MV-4-11 (cell line): ENCODE data around the gene SETD2.
A peak's percentile ranks its signal among the peaks of the same experiment; 100 is the strongest.

Source experiments
- DNase-seq: peaks from one replicate; lab custom pipeline; 2025; lab: John Stamatoyannopoulos, UW

Gene SETD2

GRCh38 chr3:47009225-47010110, 154.4 kb downstream of the SETD2 start:
- peak; percentile 90 for DNase-seq

GRCh38 chr3:47008851-47009224, 155.1 kb downstream of the SETD2 start:
- no peak for DNase-seq

GRCh38 chr3:47008234-47008796, 155.6 kb downstream of the SETD2 start:
- no peak for DNase-seq

- DNase-seq: no peak
These were observed 156.3 kb downstream of the SETD2 start for GRCh38 chr3:47007482-47008233.

- DNase-seq: no peak
These were observed 156.9 kb downstream of the SETD2 start for GRCh38 chr3:47007001-47007400.

GRCh38 chr3:47006145-47006651, 157.7 kb downstream of the SETD2 start:
- no peak for DNase-seq

GRCh38 chr3:47005212-47006144, 158.4 kb downstream of the SETD2 start:
- no peak for DNase-seq

GRCh38 chr3:47004369-47005211, 159.3 kb downstream of the SETD2 start:
- DNase-seq: no peak

GRCh38 chr3:47003461-47004368, 160.2 kb downstream of the SETD2 start:
- no peak for DNase-seq

GRCh38 chr3:47003056-47003410, 160.9 kb downstream of the SETD2 start:
- no peak for DNase-seq

GRCh38 chr3:47002171-47003055, 161.5 kb downstream of the SETD2 start:
- no peak for DNase-seq

GRCh38 chr3:47001731-47002170, 162.2 kb downstream of the SETD2 start:
- no peak for DNase-seq

- DNase-seq: no peak
These were observed 162.8 kb downstream of the SETD2 start for GRCh38 chr3:47000922-47001730.

GRCh38 chr3:47000198-47000815, 163.6 kb downstream of the SETD2 start:
- no peak for DNase-seq

- DNase-seq: no peak
These were observed 164.3 kb downstream of the SETD2 start for GRCh38 chr3:46999516-47000197.

GRCh38 chr3:46998852-46999515, 164.9 kb downstream of the SETD2 start:
- no peak for DNase-seq
